HG03439 (cell line): ENCODE results near the gene DDIT4.

Experiments used
- ATAC-seq: cut with Tn5 transposase; IDR thresholded peaks from one replicate; pipeline ENCODE4 v1.9.1; 2021; ENCODE audit warnings: mild to moderate bottlenecking, moderate library complexity; ENCODE audit not compliant: unreplicated experiment

Gene DDIT4

DNA sequence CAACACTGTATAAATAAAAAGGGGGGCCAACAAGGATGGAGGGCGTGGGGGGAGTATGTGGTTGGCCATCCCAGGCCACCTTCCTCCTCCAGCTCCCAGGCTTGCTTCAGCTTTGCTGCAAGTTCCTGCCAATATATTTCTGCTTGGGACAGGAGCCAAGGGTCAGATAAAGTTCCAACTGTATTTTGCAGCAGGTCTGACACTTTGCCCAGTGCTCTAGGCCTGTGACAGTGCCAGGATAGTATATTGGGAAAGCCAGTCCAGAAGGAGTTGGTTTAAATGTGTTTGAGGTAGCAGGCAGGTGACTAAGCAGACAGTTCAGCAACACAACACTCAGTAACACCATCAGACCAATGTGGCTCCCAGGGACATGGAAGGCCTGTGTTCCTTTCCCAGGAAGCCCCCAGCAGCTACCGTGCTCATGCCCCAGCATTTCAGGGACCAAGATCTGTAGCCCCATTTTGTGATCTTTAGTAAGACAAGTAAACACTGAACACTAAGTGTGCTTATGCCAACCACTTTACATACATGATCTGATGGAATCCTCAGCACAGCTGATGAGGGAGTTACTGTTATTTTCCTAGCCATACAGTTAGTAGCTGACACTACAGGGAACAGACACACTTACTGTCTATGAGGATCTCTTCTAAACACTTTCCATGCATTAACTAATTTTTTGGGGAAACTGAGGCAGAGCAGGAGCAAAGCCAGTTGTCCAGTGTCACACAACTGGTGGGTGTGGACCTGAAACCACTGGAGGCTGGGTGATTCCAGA lies 42.1 kb downstream of the DDIT4 start:
- no peak for ATAC-seq

- no peak for ATAC-seq
Measured at GRCh38 chr10:72316386-72316700, 42.6 kb downstream of the DDIT4 start.

GRCh38 chr10:72316748-72317435 lies 43.2 kb downstream of the DDIT4 start:
- no peak for ATAC-seq

DNA sequence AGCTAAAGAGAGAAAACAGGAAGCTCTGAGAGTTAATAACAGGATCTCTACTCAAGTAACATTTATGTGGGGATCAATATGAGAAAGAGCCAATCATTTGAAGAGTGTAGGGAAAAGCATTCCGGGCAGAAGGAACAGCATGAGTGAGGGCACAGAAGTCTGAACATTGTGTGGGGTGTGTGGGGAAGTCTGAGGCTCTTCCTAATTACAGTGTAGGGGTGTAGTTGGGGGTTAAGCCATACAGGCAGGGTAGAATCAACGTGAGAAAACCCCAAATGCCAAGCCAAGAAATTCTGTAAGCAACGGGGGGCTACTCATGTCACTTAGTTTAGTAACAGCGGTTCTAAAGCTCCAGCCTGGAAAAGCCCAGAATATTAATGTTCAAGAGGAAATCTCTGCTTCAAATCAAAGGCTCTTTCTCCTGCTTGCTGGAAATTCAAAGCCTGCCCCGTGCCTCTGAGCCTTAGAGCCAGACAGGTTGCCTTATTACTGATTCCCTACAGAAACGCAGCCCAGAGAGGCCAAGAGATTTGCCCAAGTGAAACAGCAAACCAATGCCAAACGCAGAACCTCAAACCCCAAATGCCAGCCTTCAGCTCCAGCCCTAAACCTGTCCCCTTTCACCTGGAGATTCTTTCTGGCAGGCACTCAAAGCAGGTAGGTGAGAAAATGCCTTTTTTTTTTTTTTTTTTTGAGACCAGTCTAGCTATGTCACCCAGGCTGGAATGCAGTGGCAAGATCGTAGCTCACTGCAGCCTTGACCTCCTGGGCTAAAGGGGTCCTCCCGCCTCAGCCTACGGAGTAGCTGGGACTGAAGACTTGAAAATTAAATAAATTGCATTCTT lies 44.9 kb downstream of the DDIT4 start:
- ATAC-seq, result no peak

GRCh38 chr10:72319416-72320254 lies 45.9 kb downstream of the DDIT4 start:
- peak; percentile 50 for ATAC-seq

- peak; percentile 63 for ATAC-seq
Measured at GRCh38 chr10:72320676-72321247, 47.0 kb downstream of the DDIT4 start.

GRCh38 chr10:72321248-72322029 lies 47.7 kb downstream of the DDIT4 start:
- ATAC-seq, result no peak

GRCh38 chr10:72322030-72322279 lies 48.2 kb downstream of the DDIT4 start:
- ATAC-seq, result no peak

DNA sequence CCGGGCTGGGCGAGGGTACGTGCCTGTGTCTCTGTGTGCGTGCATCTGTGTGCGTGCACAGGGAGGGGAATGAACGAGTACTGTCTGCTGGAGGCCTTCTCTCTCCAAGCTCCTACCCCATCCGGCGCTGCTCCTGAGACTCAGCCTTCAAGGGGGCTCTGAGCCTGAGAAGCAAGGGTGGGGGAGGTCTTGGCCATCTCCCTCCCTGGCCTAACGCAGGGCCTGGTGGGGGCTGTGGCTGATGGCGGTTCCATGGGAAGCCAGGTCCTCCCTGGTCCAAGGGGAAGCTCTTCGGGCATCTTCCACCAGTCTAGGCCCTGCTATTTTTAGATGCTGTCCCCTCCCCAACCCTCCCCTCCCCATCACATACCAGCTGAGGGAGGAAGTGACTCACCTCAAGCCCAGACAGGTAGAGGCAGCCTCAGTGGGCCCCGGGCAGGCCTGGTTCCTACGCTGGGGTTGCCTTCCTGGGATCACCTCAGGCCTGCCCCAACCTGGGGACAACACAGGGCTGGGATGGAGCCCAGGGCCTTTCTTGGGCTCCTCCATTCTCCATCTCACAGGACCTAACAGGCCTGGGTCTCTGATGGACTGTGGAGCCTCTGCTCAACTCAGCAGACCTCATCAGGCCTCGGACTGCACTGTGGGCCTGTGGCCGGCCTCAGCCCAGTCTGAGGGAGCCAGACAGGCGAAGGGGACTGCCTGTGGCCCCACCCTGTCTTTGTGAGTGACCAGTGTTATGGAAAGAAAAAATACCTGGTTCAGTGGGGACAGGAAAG lies 48.7 kb downstream of the DDIT4 start:
- ATAC-seq, result no peak

DNA sequence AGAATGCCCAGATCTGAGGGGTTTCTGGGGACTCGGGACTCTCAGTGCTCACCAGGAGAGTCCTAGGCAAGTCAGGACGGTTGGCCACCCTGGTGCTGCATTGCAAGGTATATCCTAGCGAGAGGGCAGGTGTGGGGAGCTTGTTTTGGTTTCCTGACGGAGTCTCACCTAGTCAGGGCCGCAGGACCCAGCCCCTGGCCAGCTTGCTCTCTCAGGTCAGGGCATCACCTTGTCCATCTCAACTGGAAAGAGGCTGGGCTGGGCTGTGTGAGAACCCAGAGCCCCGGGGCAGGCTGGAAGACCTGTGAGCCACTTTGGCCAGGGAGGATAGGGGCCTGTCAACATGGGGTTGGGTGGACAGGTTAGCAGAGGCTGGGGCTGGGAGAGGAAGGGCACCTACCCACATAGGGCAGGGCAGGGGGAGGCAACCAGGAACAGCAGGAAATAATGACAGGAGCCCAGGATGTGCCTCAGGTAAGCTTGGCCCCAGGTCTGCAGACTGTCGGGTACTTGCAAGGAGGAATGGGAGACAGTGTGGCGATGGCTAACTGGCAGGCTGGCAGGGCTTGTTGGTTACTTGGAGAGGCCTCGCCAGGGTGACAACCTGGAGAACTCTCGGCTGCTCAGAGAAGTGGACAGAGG lies 49.5 kb downstream of the DDIT4 start:
- ATAC-seq, result no peak

DNA sequence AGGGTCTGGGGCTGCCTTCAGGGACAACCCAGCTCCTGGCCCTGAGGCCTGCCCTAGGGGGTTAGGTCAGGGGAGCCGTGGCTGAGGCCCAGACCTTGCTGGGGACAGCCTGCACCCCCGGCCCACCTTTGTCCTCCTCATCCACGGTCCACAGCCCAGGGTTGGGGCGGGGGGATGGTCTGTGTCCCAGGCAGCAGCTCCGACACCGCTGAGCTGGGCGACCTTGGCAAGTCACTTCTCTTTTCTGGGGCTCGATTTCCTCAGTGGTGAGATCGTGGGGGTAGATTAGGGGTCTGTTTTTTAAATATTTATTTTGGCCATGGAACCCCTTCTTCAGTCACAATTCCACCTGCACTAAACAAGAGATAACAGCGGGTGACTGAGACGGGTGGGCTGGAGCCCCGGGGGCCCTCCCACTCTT lies 50.1 kb downstream of the DDIT4 start:
- no peak for ATAC-seq
